H9 (cell line): ENCODE data around the gene HOXD13. TPM values are rescaled to one million over a fixed set of nuclear protein-coding genes. Genes with fewer than 3 reads are reported as not detected.
A peak's percentile ranks its signal among the peaks of the same experiment; 100 is the strongest.

Experiments used
- DNase-seq: peaks from one replicate; pipeline ENCODE4 v3.0.0-alpha.2; 2017
- H2AFZ ChIP-seq: one replicate; pipeline ENCODE4 v1.6.1; 2013; ENCODE audit warnings: mild to moderate bottlenecking, low read length, control low read depth, moderate library complexity
- H2AK5ac ChIP-seq: 2 replicates; pipeline ENCODE4 v1.6.1; 2013; ENCODE audit warnings: low read length, control low read depth, mixed read lengths; ENCODE audit not compliant: insufficient read length
- H2BK120ac ChIP-seq: one replicate; pipeline ENCODE4 v1.6.1; 2013; ENCODE audit warnings: low read depth, mild to moderate bottlenecking, low read length, control low read depth, inconsistent platforms; ENCODE audit not compliant: poor library complexity, severe bottlenecking
- H2BK12ac ChIP-seq: 2 replicates; pipeline ENCODE4 v1.6.1; 2013; ENCODE audit warnings: low read length, control low read depth, mixed read lengths, low read depth; ENCODE audit not compliant: insufficient read length
- H2BK15ac ChIP-seq: 2 replicates; pipeline ENCODE4 v1.6.1; 2013; ENCODE audit warnings: low read depth, low read length, control low read depth
- H2BK20ac ChIP-seq: one replicate; pipeline ENCODE4 v1.6.1; 2013; ENCODE audit warnings: low read depth, mild to moderate bottlenecking, low read length, control low read depth, inconsistent platforms; ENCODE audit not compliant: poor library complexity, severe bottlenecking
- H2BK5ac ChIP-seq: 2 replicates; pipeline ENCODE4 v1.6.1; 2013; ENCODE audit warnings: low read length, control low read depth, mixed read lengths; ENCODE audit not compliant: insufficient read length
- H3K14ac ChIP-seq: 2 replicates; pipeline ENCODE4 v1.6.1; 2013; ENCODE audit warnings: low read length, control low read depth; ENCODE audit not compliant: insufficient read depth
- H3K18ac ChIP-seq: 2 replicates; pipeline ENCODE4 v1.6.1; 2013; ENCODE audit warnings: low read depth, mild to moderate bottlenecking, mixed read lengths, low read length, control low read depth; ENCODE audit not compliant: insufficient read length
- H3K23ac ChIP-seq: 2 replicates; pipeline ENCODE4 v1.6.1; 2013; ENCODE audit warnings: low read length, control low read depth, mixed read lengths, low read depth; ENCODE audit not compliant: insufficient read length
- H3K23me2 ChIP-seq: 2 replicates; pipeline ENCODE4 v1.6.1; 2013; ENCODE audit warnings: low read depth, mild to moderate bottlenecking, mixed read lengths, low read length, control low read depth; ENCODE audit not compliant: insufficient read length, poor library complexity, severe bottlenecking
- H3K27ac ChIP-seq: 2 replicates; pipeline ENCODE4 v1.5.1; 2013; ENCODE audit warnings: low read length, control low read depth, mixed read lengths, low read depth; ENCODE audit not compliant: insufficient read length
- H3K27me3 ChIP-seq: 2 replicates; pipeline ENCODE4 v1.6.1; 2013; ENCODE audit warnings: low read length, control low read depth, inconsistent platforms; ENCODE audit not compliant: insufficient read depth
- H3K4ac ChIP-seq: 2 replicates; pipeline ENCODE4 v1.6.1; 2013; ENCODE audit warnings: low read depth, mild to moderate bottlenecking, control low read depth, inconsistent platforms, low read length, moderate library complexity
- H3K4me1 ChIP-seq: 2 replicates; pipeline ENCODE4 v1.6.1; 2013; ENCODE audit warnings: low read length, control low read depth, inconsistent platforms; ENCODE audit not compliant: insufficient read depth
- H3K4me2 ChIP-seq: 2 replicates; pipeline ENCODE4 v1.6.1; 2013; ENCODE audit warnings: low read length, control low read depth, mixed read lengths; ENCODE audit not compliant: insufficient read length, insufficient read depth
- H3K56ac ChIP-seq: 2 replicates; pipeline ENCODE4 v1.6.1; 2013; ENCODE audit warnings: low read depth, mild to moderate bottlenecking, mixed read lengths, low read length, control low read depth; ENCODE audit not compliant: insufficient read length
- H3K79me1 ChIP-seq: 2 replicates; pipeline ENCODE4 v1.6.1; 2013; ENCODE audit warnings: low read depth, mild to moderate bottlenecking, moderate library complexity, low read length, control low read depth, inconsistent platforms; ENCODE audit not compliant: insufficient read depth, poor library complexity, severe bottlenecking
- H3K79me2 ChIP-seq: 2 replicates; pipeline ENCODE4 v1.6.1; 2013; ENCODE audit warnings: low read length, control low read depth, inconsistent platforms; ENCODE audit not compliant: insufficient read depth
- H3K9ac ChIP-seq: 2 replicates; pipeline ENCODE4 v1.6.1; 2013; ENCODE audit warnings: low read length, control low read depth, mixed read lengths; ENCODE audit not compliant: insufficient read length; ENCODE audit errors: extremely low read depth
- H3K9me3 ChIP-seq: one replicate; pipeline ENCODE4 v1.6.1; 2013; ENCODE audit warnings: low read depth, low read length, inconsistent platforms; ENCODE audit not compliant: control insufficient read depth
- H3T11ph ChIP-seq: one replicate; pipeline ENCODE4 v1.6.1; 2013; ENCODE audit warnings: mild to moderate bottlenecking, low read length, control low read depth, inconsistent platforms
- H4K20me1 ChIP-seq: one replicate; pipeline ENCODE4 v1.6.1; 2013; ENCODE audit not compliant: control insufficient read depth, insufficient read length, insufficient read depth
- H4K5ac ChIP-seq: 2 replicates; pipeline ENCODE4 v1.6.1; 2013; ENCODE audit warnings: low read depth, mild to moderate bottlenecking, mixed read lengths, low read length, control low read depth; ENCODE audit not compliant: insufficient read length
- H4K8ac ChIP-seq: replicated peaks from 2 replicates; pipeline ENCODE4 v1.6.1; 2013; ENCODE audit warnings: low read length, control low read depth, mixed read lengths, low read depth; ENCODE audit not compliant: insufficient read length
- H4K91ac ChIP-seq: 2 replicates; pipeline ENCODE4 v1.6.1; 2013; ENCODE audit warnings: low read depth, mild to moderate bottlenecking, moderate library complexity, mixed read lengths, low read length, control low read depth; ENCODE audit not compliant: insufficient read length
- H3K27ac Mint-ChIP-seq, 3 experiments: 2 replicates in 2 of 3; 3 replicates in 1 of 3; pipeline ENCODE4 v1.8.0; 2020 to 2021; ENCODE audit warnings: mixed read lengths in 3 of 3, mild to moderate bottlenecking in 1 of 3, moderate library complexity in 1 of 3
- H3K27me3 Mint-ChIP-seq: 2 replicates; pipeline ENCODE4 v1.8.0; 2021; ENCODE audit warnings: low read depth, mild to moderate bottlenecking, moderate library complexity, mixed read lengths
- H3K36me3 Mint-ChIP-seq, 3 experiments: 2 replicates in 2 of 3; 3 replicates in 1 of 3; pipeline ENCODE4 v1.8.0; 2020 to 2021; ENCODE audit warnings: low read depth in 3 of 3, mixed read lengths in 3 of 3; ENCODE audit not compliant: insufficient read depth in 1 of 3
- H3K4me1 Mint-ChIP-seq, 2 experiments: 2 replicates each; pipeline ENCODE4 v1.8.0; 2020; ENCODE audit warnings: mixed read lengths in 2 of 2
- H3K4me3 Mint-ChIP-seq, 2 experiments: 2 replicates in 1 of 2; 3 replicates in 1 of 2; pipeline ENCODE4 v1.8.0; 2020 to 2021; ENCODE audit warnings: mild to moderate bottlenecking in 2 of 2, mixed read lengths in 2 of 2, moderate library complexity in 1 of 2
- H3K9me3 Mint-ChIP-seq, 2 experiments: 2 replicates in 1 of 2; 3 replicates in 1 of 2; pipeline ENCODE4 v1.8.0; 2020; ENCODE audit warnings: mild to moderate bottlenecking in 2 of 2, mixed read lengths in 2 of 2, moderate library complexity in 1 of 2
- CTCF ChIP-seq: fragments of 200-600 bp; sonication (generic); conservative IDR thresholded peaks from 3 replicates; pipeline ENCODE4 v1.8.0; 2021; ENCODE audit warnings: antibody characterized with exemption, mild to moderate bottlenecking
- WGBS: extraction: QIAGEN DNeasy Blood & Tissue Kit; methylation state at CpG from one replicate; pipeline ENCODE4 v1.1.7; 2013; ENCODE audit warnings: missing lambda C conversion rate, low lambda C conversion rate, mixed read lengths; ENCODE audit not compliant: insufficient read length; ENCODE audit errors: extremely low coverage; 5-methylcytosine and 5-hydroxymethylcytosine counted together
- total RNA-seq: library from RNA; stranded (reverse); gene quantifications from 2 replicates; pipeline ENCODE4 v1.2.1, GENCODE V29; 2021

HOXD13 gene
- total RNA-seq, 1 experiment from 2014 or later, result not detected

GRCh38 chr2:176114930-176115625 lies 22.6 kb downstream of the HOXD13 start:
- Histone ChIP-seq H3K4me1 (no peaks in the 10 kb centered on the region), H3K23ac (no peak overlapping the region), H3K79me1 (no peaks in the 10 kb centered on the region), H4K20me1 (peaks cover 4% of the 10 kb centered on the region), H2BK12ac (no peak overlapping the region), H3K4me2 (no peak overlapping the region), H3K27me3 (peaks cover 98% of the 10 kb centered on the region), H2BK15ac (no peak overlapping the region), H3K18ac (no peak overlapping the region), H3K4ac (no peak overlapping the region), H3K56ac (no peak overlapping the region), H3K23me2 (peaks cover 2% of the 10 kb centered on the region), H4K5ac (no peak overlapping the region), H2BK20ac (no peak overlapping the region), H3K9me3 (no peaks in the 10 kb centered on the region), H2AFZ (no peak overlapping the region), H3K9ac (no peak overlapping the region), H3K79me2 (no peaks in the 10 kb centered on the region), H3K14ac (no peak overlapping the region), H2BK120ac (no peak overlapping the region), H3T11ph (no peak overlapping the region), H3K27ac (no peak overlapping the region), H4K8ac (no peak overlapping the region), H4K91ac (no peak overlapping the region), H2AK5ac (no peak overlapping the region), H2BK5ac (no peak overlapping the region)
- Mint-ChIP-seq H3K9me3 (peaks cover 10 to 24% of the 10 kb centered on the region in 2 experiments), H3K27me3 (peaks cover 100% of the 10 kb centered on the region), H3K36me3 (peaks cover 0 to 3% (median 0%) of the 10 kb centered on the region in 3 experiments; a peak in 2 of 7 replicates), H3K4me1 (peaks cover 0 to 11% of the 10 kb centered on the region in 2 experiments; a peak in 2 of 4 replicates), H3K4me3 (no peak overlapping the region), H3K27ac (no peak overlapping the region)
- WGBS, result no CpG with 5 or more reads among the region's 16 CpGs
- DNase-seq, result peak; percentile 62
- TF ChIP-seq CTCF, result no peak
